GM18907 (cell line): ENCODE data around the gene GGCX.
A peak's percentile ranks its signal among the peaks of the same experiment; 100 is the strongest.
"Not testable (repeated sequence)": the region's sequence is repeated elsewhere in the genome, so short reads cannot be mapped to it uniquely, and the experiment has no call there.

Source experiments
- ATAC-seq: cut with Tn5 transposase; IDR thresholded peaks from one replicate; pipeline ENCODE4 v1.9.1; 2021; ENCODE audit warnings: mild to moderate bottlenecking, moderate library complexity; ENCODE audit not compliant: unreplicated experiment

The GGCX gene

DNA sequence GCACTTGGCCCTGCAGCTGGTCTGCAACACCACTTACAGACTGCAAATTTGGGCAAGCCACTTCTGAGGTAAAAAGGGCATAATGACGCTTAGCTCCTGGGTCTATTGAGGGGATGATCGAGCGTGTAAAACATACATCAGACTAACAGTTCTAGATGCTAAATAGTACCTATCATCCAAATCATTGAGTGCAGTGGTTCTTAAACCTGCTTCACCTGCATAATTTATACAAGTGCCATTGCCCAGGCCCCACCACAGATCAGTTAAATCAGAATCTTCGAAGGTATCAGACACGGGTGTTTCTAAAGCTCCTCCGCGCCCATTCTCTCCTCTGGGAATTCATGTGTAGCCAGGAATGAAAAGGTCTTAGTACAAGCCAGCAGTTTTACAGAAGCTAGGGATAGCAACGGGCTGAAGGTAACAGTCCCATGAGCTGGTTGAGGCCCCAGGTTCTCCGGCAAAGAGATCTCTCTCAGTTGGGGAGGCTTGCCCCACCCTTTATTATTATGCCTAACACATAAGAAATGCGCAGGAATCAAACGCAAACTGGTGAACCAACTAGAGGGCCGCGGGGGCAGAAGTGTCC, 33.5 kb upstream of the GGCX start:
- peak; percentile 2 for ATAC-seq

DNA sequence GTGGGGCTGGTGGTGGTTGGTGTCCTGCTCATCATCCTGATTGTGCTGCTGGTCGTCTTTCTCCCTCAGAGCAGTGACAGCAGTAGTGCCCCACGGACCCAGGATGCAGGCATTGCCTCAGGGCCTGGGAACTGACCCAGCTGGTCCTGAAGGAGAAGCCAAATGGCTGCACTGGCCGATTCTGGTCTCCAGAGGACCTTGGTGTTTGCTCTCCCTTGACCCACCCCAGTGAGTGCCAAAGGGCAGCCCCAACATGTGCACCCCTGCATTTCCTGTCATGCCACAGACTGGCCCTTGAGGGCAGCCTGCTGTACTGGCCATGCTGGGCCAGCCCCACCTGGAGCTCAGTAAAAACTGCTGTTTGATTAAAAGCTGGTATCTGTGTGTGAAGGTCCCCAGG, 31.7 kb upstream of the GGCX start:
- no peak for ATAC-seq

DNA sequence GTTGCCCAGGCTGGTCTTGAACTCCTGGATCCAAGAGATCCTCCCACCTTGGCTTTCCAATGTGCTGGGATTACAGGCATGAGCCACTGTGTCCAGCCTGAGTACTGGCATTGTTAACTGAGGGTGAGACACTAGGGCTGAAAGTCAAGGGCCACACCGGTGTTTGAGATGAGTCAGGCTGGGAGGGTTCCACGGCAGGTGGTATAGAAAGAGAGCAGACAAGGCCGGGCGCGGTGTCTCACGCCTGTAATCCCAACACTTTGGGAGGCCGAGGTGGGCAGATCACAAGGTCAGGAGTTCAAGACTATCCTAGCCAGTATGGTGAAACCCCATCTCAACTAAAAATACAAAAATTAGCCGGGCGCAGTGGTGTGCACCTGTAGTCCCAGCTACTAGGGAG, 31.0 kb upstream of the GGCX start:
- not testable (repeated sequence) for ATAC-seq

DNA sequence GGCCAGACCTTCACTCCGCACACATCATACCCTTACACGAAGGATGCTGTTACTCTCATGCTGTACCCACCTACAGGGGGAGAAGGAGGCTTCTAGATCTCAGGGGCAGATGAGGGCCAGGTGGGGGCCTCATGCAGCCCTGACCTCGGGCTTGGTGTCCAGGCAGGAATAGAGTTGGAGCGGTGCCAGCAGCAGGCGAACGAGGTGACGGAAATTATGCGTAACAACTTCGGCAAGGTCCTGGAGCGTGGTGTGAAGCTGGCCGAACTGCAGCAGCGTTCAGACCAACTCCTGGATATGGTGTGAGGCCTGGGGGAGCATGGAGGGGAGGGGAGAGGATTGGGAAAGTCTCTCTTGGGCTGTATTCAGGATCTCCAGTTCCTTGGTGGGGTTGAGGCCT, 30.3 kb upstream of the GGCX start:
- ATAC-seq, result no peak

DNA sequence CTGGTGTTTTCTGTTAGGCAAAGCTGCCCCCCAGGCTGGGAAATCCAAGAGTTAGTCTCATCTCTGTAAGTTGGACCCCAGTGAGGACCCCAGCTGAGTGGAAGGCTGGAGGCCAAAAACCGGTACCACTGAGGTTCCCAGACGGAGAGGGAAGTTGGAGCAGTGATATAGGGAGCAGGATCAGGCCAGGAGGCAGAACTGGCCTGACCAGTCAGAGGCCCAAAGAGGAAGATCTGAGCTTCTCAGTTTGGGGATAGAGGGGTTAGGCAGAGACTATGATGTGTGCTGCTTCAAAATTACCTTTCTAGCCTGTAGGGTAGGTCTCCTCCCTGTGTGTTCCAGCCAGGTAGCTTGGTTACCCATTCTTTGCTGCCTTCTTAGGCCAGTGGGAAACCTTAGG, 29.7 kb upstream of the GGCX start:
- no peak for ATAC-seq

DNA sequence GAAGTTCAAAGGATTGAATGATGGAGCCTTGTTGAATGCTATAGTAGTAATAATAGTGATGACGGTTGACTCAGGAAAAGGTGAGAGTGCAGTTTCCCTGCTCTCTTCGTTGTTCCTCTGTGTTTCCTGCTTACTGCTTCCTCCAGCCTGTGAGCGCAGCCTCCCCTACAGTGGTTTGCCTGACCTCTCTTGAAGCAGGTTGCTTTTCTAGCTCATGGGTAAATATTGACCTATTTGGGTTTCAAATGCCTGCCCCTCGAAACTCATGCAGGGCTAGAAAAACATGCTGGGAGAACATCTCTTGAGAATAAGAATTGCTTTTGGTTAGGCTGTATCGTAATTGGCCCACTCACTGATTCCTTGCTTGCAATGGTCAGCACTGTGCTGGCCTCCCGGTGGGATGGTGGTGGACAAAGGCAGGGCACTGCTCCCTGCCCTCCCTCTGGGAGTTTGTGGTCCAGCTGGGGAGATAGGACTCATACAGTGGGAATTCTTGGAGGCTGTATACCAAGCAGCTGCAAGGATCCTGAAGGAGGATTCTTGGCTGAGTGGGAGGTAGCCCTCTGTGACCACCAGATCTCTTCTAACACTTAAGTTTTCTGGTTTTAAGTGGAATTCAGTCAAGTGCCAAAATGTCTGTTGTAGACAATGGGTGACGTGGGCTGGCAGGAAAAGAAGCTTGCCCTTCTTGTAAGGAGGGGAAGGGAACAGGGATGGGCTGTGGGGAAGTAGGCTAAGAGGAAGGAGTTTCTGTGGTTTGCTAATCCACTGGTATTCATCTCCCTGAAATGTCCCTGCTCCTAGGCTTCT, 28.9 kb upstream of the GGCX start:
- ATAC-seq, result no peak

DNA sequence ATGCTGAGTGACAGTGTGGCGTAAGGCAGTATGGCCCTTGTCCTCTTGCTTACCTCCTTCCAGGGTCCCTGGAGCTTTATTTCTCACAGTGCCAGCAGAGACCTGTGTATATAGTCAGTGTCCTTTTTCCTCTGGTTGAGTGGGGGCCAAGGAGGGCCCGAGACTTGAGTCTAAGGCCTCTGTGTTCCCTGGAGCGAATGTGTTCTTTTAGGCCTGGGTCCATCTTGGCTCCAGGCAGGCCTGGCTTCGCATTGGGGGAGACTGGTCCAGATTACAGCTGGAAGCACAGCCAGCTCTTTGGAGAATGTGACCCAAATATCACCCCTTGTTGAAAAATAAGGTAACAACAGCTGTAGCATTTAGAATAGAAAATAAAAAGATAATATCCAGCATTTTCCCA, 27.9 kb upstream of the GGCX start:
- ATAC-seq, result no peak

DNA sequence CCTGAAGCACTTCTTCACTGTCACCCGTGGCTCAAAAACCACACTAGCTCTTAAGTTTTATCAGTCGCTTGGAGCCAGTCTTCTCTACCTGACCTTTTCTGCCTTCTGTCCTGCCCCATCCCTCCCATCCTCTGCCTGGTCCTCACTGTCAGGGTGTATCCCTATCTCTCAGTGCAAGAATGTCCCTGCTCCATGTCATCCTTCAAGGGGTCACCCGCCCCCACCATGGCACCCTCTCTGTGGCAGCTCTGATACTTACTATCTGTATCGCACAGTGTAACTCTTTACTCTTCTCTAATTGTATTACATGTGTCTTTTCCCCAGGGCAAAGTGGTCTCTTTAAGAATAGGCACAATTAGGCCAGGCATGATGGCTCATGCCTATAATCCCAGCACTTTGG, 27.4 kb upstream of the GGCX start:
- no peak for ATAC-seq

DNA sequence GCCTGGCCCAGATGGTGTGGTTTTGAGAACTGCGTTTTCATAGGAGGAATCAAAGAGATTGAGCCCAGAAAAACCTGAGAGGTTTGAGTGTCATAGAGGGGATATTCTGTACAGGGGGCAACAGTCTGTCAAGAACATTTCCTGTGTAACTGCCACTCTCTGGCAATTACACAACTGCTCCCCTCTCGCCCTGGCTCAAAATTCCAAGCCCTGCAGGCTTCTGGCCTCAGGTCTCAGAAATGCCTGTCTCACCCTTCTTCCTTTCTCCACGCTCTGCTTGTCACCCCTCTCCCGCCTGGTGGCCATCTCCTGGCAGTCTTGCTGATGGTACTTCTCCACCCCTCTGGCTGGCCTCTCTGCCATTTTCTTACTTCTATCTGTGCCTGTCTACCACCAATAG, 26.9 kb upstream of the GGCX start:
- no peak for ATAC-seq

DNA sequence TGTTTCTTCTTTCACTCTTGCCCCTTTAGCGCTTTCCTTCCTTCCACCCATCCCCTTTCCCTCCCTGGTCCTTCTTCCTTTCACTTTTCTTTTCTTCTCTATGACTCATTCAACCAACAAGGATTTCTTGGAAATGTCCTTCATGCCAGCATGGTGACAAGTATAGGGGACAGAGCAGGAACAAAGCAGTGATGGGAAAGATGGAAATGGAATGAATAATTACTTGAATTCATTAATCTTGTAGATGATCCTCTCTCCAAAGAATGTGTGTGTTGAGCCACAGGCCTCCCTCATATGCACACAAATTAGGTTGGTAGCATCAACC, 24.4 kb upstream of the GGCX start:
- ATAC-seq, result no peak

DNA sequence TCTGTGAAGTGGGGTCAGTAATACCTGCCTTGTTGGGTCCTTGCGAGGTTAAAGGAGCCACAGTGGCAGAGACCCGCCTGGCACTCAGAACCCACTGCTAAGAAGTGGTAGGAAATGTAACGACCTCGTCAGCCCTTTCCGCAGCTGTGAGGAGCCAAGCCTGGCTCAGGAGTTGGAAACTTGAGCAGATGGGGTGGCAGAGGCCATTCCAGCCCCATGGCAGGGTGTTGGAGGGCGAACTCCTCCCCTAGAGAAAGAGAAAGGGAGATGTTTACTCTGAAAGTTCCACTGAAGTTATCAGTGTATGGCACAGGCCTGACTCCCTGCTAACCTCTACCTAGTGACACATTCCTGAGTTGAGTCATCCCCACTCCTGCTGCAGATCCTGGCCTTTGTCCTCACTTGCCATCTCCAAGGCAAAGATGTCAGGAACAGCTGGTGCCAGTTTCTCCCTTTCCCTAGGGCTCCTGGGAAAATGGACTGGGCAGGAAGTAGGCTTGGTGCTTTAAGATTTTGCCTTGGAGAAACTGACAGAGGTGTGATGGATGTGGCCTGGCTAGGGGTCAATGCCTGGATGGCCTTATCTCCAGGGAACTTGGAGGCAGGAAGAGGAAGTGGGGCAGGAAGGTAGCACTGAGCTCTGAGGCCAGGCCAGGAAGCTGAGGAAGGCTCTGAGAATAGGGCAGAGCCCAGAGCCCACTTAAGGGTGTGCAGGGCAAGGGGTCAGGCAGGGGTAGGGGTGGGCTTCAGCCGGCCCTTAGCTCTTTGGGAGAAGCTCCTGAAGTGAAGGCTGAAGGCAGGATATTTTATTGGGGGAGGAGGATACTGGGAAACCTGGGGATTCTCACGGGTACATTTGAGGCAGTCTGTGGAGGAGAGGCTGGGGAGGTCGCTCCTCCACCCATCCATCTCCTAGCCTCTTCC, 23.8 kb upstream of the GGCX start:
- peak; percentile 45 for ATAC-seq

DNA sequence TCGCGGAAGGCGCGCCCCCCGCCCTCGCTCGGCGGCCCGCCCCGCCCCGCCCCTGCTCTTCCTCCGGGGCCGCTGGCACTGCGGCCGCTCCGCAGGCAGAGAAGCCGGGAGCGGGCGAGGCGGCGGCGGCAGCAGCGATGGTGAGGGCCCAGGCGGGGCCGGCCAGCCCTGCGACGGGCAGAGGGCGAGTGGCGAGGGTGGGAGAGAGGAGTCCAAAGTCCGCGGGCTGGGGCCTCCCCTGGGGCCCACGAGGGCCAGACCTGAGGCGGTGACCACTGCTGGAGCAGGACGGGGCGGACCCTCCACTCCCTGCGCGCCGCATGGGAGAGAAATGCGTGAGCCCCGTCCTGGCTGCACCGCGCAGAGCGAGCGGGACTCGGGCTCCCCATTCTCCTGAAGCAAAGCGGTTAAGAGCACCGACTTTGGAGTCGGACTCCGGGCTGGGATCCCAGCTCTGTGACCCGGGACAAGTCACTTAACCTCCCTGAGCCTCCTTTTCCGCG, 23.1 kb upstream of the GGCX start, which contains the start of gene VAMP5:
Gene VAMP5 (plus strand): TSS at position 78 of the 503 bp plus-strand sequence. CDS start 60 bp downstream, at position 138.
- peak; percentile 68 for ATAC-seq

DNA sequence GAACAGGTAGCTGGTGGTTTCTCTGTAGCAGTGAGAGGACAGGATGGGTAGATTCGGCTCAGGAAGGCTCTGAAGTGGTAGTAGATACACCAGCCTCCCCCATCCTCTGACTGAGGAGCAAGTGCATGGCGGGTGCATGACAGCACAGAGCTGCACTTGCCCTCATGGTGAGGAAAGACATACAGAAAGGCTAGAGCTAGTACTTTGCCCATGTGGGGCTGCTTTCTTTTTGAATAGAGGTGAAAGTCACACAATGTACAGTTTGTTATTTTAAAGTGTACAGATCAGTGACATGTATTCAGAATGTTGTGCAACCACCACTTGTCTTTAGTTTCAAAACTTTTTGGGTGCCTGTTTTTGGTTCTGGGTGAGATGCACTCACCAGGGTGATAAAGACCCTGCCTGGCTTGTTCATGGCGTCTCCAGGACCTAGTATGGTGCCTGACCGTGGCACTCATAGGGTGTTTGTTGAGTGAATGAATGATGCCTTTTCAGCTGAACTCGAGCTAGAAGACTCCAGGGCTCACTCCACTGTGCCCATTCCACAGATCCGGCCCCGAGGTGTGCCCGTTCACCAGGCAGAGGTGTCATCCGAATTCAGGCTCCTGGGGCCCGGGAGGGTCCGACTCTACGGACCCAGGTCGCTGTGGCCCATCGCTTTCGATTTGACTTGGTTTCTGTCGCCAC, 22.5 kb upstream of the GGCX start:
- peak; percentile 18 for ATAC-seq

DNA sequence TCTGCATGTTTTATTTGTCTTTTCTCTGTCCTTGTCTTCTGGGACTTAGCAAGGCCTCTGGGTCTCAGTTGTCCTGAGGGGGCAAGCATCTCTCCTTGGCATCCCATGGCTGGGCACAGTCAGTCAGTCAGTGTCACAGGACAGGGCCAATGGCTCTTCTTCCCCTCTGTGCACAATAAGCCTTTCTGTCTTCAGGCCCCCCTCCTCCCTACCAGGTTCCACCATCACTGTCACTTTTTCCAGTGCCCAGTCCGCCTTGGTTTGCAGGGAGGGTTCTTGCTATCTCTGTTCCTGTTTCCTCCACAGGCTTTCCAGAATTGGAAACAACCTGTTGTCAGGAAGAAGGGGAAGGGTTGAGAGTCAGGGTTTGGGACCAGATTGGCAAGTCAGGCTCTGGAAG, 21.2 kb upstream of the GGCX start:
- ATAC-seq, result no peak

DNA sequence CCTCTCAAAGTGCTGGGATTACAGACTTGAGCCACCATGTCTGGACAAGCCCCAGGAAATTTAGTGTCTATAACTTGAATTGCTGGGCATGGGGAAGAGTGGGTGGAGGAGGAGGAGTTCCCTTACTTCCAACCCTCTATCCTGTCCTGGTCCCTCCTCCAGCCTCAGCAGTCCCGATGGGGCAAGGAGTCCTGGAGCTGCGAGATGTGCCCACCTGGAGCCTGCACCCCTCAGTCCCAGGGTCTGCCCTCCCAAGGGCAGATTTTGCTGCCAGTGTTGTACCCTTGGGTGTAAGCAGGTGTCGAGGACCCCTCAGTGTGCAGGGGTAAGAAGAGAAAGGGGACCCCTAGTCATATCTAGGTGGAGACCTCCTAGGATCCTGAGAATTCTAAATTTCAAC, 18.9 kb upstream of the GGCX start:
- ATAC-seq, result no peak

DNA sequence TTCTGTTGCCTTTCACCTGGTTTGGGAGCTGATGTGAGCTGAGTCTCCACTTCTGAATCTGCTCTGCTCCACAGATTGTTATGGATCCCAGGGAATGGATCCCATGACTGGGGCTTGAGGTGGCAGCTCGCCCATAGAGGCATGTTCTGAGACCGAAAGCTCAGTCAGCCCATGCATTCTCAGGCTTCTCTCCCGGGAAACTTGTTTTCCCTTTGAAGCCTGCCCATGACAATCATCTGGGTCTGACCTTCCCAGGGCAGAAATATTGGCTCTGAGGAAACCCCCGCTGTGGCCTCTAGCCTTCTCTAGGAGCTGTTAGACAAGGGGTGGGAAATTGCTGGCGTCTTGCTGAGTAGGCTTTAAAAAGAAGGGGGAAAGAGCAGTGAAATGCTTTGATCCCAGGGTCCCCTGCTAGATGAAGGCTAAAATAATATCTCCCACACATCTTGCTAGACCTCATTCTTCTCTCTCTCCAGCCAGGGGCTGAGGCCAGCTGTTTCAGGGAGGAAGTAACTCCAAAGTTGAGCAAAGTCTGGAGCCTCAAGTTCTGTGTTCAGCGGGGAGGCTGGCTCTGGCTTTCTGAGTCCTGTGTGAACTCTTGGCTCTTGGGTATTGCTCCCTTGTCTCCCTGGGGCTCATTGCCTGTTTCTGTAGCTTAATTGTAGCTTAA, 18.1 kb upstream of the GGCX start:
- ATAC-seq, result no peak

DNA sequence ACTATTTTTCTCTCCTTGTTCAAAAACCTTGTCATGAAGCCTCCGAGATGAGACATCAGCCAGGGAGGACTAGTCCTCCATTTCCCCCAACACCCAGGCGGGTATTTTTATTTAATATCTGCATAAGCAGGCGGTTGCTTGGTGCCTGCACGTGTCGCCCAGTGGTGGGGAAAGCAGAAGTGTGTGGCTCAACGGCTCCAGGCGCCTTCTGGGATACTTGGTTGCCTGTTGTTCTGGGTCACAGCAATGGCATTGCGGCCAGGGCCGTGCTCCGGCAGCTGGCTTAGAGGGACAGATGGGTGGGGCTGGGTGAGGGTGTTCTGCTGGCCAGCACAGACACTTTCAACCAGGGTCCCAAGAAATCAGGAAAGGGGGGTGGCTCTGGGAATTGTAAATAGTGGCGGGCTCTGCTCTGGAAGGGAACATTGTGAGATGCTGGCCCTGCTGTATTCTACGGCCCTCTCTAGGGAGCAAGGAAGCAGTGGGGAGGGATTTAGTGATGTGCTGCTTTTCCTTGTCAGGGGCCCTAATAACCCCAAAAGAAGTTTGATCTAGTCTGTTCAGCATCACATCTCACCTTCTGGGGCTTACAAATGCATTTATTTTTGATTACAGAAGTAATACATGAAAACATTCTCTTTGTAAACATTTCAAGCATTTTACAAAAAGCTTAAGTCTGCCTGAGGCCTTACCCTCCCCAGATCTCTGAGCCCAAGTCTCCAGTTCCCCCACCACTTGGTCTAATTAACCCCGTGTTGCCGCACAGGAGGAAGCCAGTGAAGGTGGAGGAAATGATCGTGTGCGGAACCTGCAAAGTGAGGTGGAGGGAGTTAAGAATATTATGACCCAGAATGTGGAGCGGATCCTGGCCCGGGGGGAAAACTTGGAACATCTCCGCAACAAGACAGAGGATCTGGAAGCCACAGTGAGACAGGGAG, 17.2 kb upstream of the GGCX start:
- peak; percentile 38 for ATAC-seq

DNA sequence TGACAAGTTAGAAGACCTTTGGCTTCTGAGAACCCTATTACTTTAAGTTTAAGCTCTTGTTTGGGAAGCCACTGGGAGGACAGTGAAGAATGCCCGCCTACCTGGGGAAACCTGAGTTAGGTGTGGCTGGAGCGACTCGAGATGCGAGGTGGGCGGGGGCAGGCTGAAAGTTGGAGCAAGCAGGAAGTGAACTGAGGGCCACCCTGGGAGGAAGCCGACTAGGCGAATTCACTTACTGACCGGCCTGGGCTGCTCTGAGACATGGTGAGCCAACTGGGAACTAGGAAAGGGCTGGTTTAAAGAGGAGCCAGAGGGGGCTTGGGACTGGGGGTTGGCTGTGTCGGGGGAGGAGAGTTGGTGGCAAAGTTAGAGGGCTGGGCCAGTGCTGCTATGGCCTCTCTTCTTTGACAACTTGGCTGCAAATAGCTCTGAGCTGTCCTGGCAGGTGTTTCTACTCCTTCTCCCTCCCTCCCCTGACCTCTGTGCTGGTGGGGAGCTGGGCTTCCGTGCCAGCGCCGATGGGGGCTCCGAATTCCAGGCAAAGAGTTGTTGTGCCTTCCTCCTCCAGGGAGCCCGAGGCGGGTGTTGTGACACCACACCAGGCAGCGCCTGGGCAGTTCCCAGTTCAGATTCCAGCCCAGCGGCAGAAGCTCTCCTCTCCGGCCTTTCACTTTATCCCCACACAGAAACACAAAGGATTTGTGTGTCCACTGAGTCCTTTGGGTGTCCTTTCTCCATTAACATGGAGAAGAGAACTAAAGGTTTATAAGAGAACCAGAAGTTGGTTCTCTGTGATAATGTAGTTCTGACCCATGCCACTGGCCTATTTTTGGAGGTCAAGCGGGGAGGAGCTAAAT, 16.3 kb upstream of the GGCX start, which contains the start of gene VAMP8:
Gene VAMP8 (plus strand): TSS at position 201 of the 857 bp plus-strand sequence. CDS start 61 bp downstream, at position 262.
- ATAC-seq, result peak; percentile 79
